Type B pancreatic cell (in vitro differentiated cells): Measurements from ENCODE around the gene C2orf69. TPM values are rescaled to one million over a fixed set of nuclear protein-coding genes. Genes with fewer than 3 reads are reported as not detected.

Experiments
- DNase-seq: peaks from one replicate; pipeline ENCODE4 v3.0.0; 2021; ENCODE audit warnings: mixed read lengths; ENCODE audit not compliant: unreplicated experiment; ENCODE audit errors: extremely low spot score
- H3K27ac Mint-ChIP-seq: 2 replicates; pipeline ENCODE4 v1.8.0; 2021; ENCODE audit warnings: mild to moderate bottlenecking, mixed read lengths
- H3K27me3 Mint-ChIP-seq: 2 replicates; pipeline ENCODE4 v1.8.0; 2021; ENCODE audit warnings: mixed read lengths
- H3K36me3 Mint-ChIP-seq: 2 replicates; pipeline ENCODE4 v1.8.0; 2021; ENCODE audit warnings: mixed read lengths
- H3K4me1 Mint-ChIP-seq: one replicate; pipeline ENCODE4 v1.8.0; 2021; ENCODE audit warnings: mixed read lengths; ENCODE audit not compliant: unreplicated experiment
- H3K4me3 Mint-ChIP-seq: 2 replicates; pipeline ENCODE4 v1.8.0; 2021; ENCODE audit warnings: mild to moderate bottlenecking, mixed read lengths
- H3K9me3 Mint-ChIP-seq: 2 replicates; pipeline ENCODE4 v1.8.0; 2021; ENCODE audit warnings: mixed read lengths
- CTCF ChIP-seq: fragments of 200-600 bp; sonication (generic); conservative IDR thresholded peaks from 2 replicates; pipeline ENCODE4 v1.5.0; 2021; ENCODE audit warnings: antibody characterized with exemption, mild to moderate bottlenecking
- total RNA-seq: library from RNA; stranded (reverse); gene quantifications from 2 replicates; pipeline ENCODE4 v1.2.1, GENCODE V29; 2021; ENCODE audit warnings: low replicate concordance

C2orf69 gene
- total RNA-seq, 1 donor from 2014 or later = 14.5 TPM

GRCh38 chr2:199929262-199929661 is 18.2 kb downstream of the C2orf69 start:
- H3K4me1 Mint-ChIP-seq = no peaks in the 10 kb centered on the region
- no peaks in the 10 kb centered on the region for H3K27me3 Mint-ChIP-seq
- peaks cover 22% of the 10 kb centered on the region for H3K36me3 Mint-ChIP-seq
- no peak overlapping the region for H3K4me3 Mint-ChIP-seq
- DNase-seq = no peak
- no peak overlapping the region for H3K27ac Mint-ChIP-seq
- no peak for TF ChIP-seq CTCF
- H3K9me3 Mint-ChIP-seq = no peaks in the 10 kb centered on the region

GRCh38 chr2:199932312-199932855 is 21.3 kb downstream of the C2orf69 start:
- no peak for DNase-seq
- no peak for TF ChIP-seq CTCF
- Mint-ChIP-seq H3K4me1 (no peaks in the 10 kb centered on the region), H3K36me3 (peaks cover 13% of the 10 kb centered on the region), H3K27ac (peak overlapping the region; percentile 21), H3K9me3 (no peaks in the 10 kb centered on the region), H3K4me3 (no peak overlapping the region), H3K27me3 (no peaks in the 10 kb centered on the region)

- Mint-ChIP-seq H3K36me3 (peaks cover 13% of the 10 kb centered on the region), H3K27me3 (no peaks in the 10 kb centered on the region), H3K27ac (no peak overlapping the region), H3K4me3 (no peak overlapping the region), H3K4me1 (no peaks in the 10 kb centered on the region), H3K9me3 (no peaks in the 10 kb centered on the region)
- no peak for DNase-seq
- no peak for TF ChIP-seq CTCF
These were observed 22.4 kb downstream of the C2orf69 start for GRCh38 chr2:199933466-199933865.

- H3K27me3 Mint-ChIP-seq = no peaks in the 10 kb centered on the region
- H3K27ac Mint-ChIP-seq = no peak overlapping the region
- H3K4me1 Mint-ChIP-seq = no peaks in the 10 kb centered on the region
- H3K4me3 Mint-ChIP-seq = no peak overlapping the region
- no peak for DNase-seq
- H3K9me3 Mint-ChIP-seq = no peaks in the 10 kb centered on the region
- TF ChIP-seq CTCF = no peak
- peaks cover 15% of the 10 kb centered on the region for H3K36me3 Mint-ChIP-seq
These were observed 25.5 kb downstream of the C2orf69 start for GRCh38 chr2:199936554-199936953.

- H3K9me3 Mint-ChIP-seq = no peaks in the 10 kb centered on the region
- H3K27ac Mint-ChIP-seq = no peak overlapping the region
- H3K4me3 Mint-ChIP-seq = no peak overlapping the region
- no peaks in the 10 kb centered on the region for H3K4me1 Mint-ChIP-seq
- H3K27me3 Mint-ChIP-seq = no peaks in the 10 kb centered on the region
- no peak for DNase-seq
- H3K36me3 Mint-ChIP-seq = peaks cover 11% of the 10 kb centered on the region
- TF ChIP-seq CTCF = peak; percentile 64
These were observed 29.3 kb downstream of the C2orf69 start for GRCh38 chr2:199940373-199940772.

- Mint-ChIP-seq H3K9me3 (no peaks in the 10 kb centered on the region), H3K4me1 (no peaks in the 10 kb centered on the region), H3K4me3 (no peak overlapping the region), H3K27me3 (no peaks in the 10 kb centered on the region), H3K27ac (no peak overlapping the region), H3K36me3 (peaks cover 18% of the 10 kb centered on the region)
- no peak for DNase-seq
- no peak for TF ChIP-seq CTCF
These were observed 32.3 kb downstream of the C2orf69 start for GRCh38 chr2:199943373-199943772.
